H9 (cell line): ENCODE results near the gene SNHG17. TPM values are rescaled to one million over a fixed set of nuclear protein-coding genes. Genes with fewer than 3 reads are reported as not detected.

ENCODE experiments used
- DNase-seq: peaks from one replicate; pipeline ENCODE4 v3.0.0-alpha.2; 2017
- H2AFZ ChIP-seq: one replicate; pipeline ENCODE4 v1.6.1; 2013; ENCODE audit warnings: mild to moderate bottlenecking, low read length, control low read depth, moderate library complexity
- H2AK5ac ChIP-seq: 2 replicates; pipeline ENCODE4 v1.6.1; 2013; ENCODE audit warnings: low read length, control low read depth, mixed read lengths; ENCODE audit not compliant: insufficient read length
- H2BK120ac ChIP-seq: one replicate; pipeline ENCODE4 v1.6.1; 2013; ENCODE audit warnings: low read depth, mild to moderate bottlenecking, low read length, control low read depth, inconsistent platforms; ENCODE audit not compliant: poor library complexity, severe bottlenecking
- H2BK12ac ChIP-seq: 2 replicates; pipeline ENCODE4 v1.6.1; 2013; ENCODE audit warnings: low read length, control low read depth, mixed read lengths, low read depth; ENCODE audit not compliant: insufficient read length
- H2BK15ac ChIP-seq: 2 replicates; pipeline ENCODE4 v1.6.1; 2013; ENCODE audit warnings: low read depth, low read length, control low read depth
- H2BK20ac ChIP-seq: one replicate; pipeline ENCODE4 v1.6.1; 2013; ENCODE audit warnings: low read depth, mild to moderate bottlenecking, low read length, control low read depth, inconsistent platforms; ENCODE audit not compliant: poor library complexity, severe bottlenecking
- H2BK5ac ChIP-seq: 2 replicates; pipeline ENCODE4 v1.6.1; 2013; ENCODE audit warnings: low read length, control low read depth, mixed read lengths; ENCODE audit not compliant: insufficient read length
- H3K14ac ChIP-seq: 2 replicates; pipeline ENCODE4 v1.6.1; 2013; ENCODE audit warnings: low read length, control low read depth; ENCODE audit not compliant: insufficient read depth
- H3K18ac ChIP-seq: 2 replicates; pipeline ENCODE4 v1.6.1; 2013; ENCODE audit warnings: low read depth, mild to moderate bottlenecking, mixed read lengths, low read length, control low read depth; ENCODE audit not compliant: insufficient read length
- H3K23ac ChIP-seq: 2 replicates; pipeline ENCODE4 v1.6.1; 2013; ENCODE audit warnings: low read length, control low read depth, mixed read lengths, low read depth; ENCODE audit not compliant: insufficient read length
- H3K23me2 ChIP-seq: 2 replicates; pipeline ENCODE4 v1.6.1; 2013; ENCODE audit warnings: low read depth, mild to moderate bottlenecking, mixed read lengths, low read length, control low read depth; ENCODE audit not compliant: insufficient read length, poor library complexity, severe bottlenecking
- H3K27ac ChIP-seq: 2 replicates; pipeline ENCODE4 v1.5.1; 2013; ENCODE audit warnings: low read length, control low read depth, mixed read lengths, low read depth; ENCODE audit not compliant: insufficient read length
- H3K27me3 ChIP-seq: 2 replicates; pipeline ENCODE4 v1.6.1; 2013; ENCODE audit warnings: low read length, control low read depth, inconsistent platforms; ENCODE audit not compliant: insufficient read depth
- H3K4ac ChIP-seq: 2 replicates; pipeline ENCODE4 v1.6.1; 2013; ENCODE audit warnings: low read depth, mild to moderate bottlenecking, control low read depth, inconsistent platforms, low read length, moderate library complexity
- H3K4me1 ChIP-seq: 2 replicates; pipeline ENCODE4 v1.6.1; 2013; ENCODE audit warnings: low read length, control low read depth, inconsistent platforms; ENCODE audit not compliant: insufficient read depth
- H3K4me2 ChIP-seq: 2 replicates; pipeline ENCODE4 v1.6.1; 2013; ENCODE audit warnings: low read length, control low read depth, mixed read lengths; ENCODE audit not compliant: insufficient read length, insufficient read depth
- H3K56ac ChIP-seq: 2 replicates; pipeline ENCODE4 v1.6.1; 2013; ENCODE audit warnings: low read depth, mild to moderate bottlenecking, mixed read lengths, low read length, control low read depth; ENCODE audit not compliant: insufficient read length
- H3K79me1 ChIP-seq: 2 replicates; pipeline ENCODE4 v1.6.1; 2013; ENCODE audit warnings: low read depth, mild to moderate bottlenecking, moderate library complexity, low read length, control low read depth, inconsistent platforms; ENCODE audit not compliant: insufficient read depth, poor library complexity, severe bottlenecking
- H3K79me2 ChIP-seq: 2 replicates; pipeline ENCODE4 v1.6.1; 2013; ENCODE audit warnings: low read length, control low read depth, inconsistent platforms; ENCODE audit not compliant: insufficient read depth
- H3K9ac ChIP-seq: 2 replicates; pipeline ENCODE4 v1.6.1; 2013; ENCODE audit warnings: low read length, control low read depth, mixed read lengths; ENCODE audit not compliant: insufficient read length; ENCODE audit errors: extremely low read depth
- H3K9me3 ChIP-seq: one replicate; pipeline ENCODE4 v1.6.1; 2013; ENCODE audit warnings: low read depth, low read length, inconsistent platforms; ENCODE audit not compliant: control insufficient read depth
- H3T11ph ChIP-seq: one replicate; pipeline ENCODE4 v1.6.1; 2013; ENCODE audit warnings: mild to moderate bottlenecking, low read length, control low read depth, inconsistent platforms
- H4K20me1 ChIP-seq: one replicate; pipeline ENCODE4 v1.6.1; 2013; ENCODE audit not compliant: control insufficient read depth, insufficient read length, insufficient read depth
- H4K5ac ChIP-seq: 2 replicates; pipeline ENCODE4 v1.6.1; 2013; ENCODE audit warnings: low read depth, mild to moderate bottlenecking, mixed read lengths, low read length, control low read depth; ENCODE audit not compliant: insufficient read length
- H4K8ac ChIP-seq: replicated peaks from 2 replicates; pipeline ENCODE4 v1.6.1; 2013; ENCODE audit warnings: low read length, control low read depth, mixed read lengths, low read depth; ENCODE audit not compliant: insufficient read length
- H4K91ac ChIP-seq: 2 replicates; pipeline ENCODE4 v1.6.1; 2013; ENCODE audit warnings: low read depth, mild to moderate bottlenecking, moderate library complexity, mixed read lengths, low read length, control low read depth; ENCODE audit not compliant: insufficient read length
- H3K27ac Mint-ChIP-seq, 3 experiments: 2 replicates in 2 of 3; 3 replicates in 1 of 3; pipeline ENCODE4 v1.8.0; 2020 to 2021; ENCODE audit warnings: mixed read lengths in 3 of 3, mild to moderate bottlenecking in 1 of 3, moderate library complexity in 1 of 3
- H3K27me3 Mint-ChIP-seq: 2 replicates; pipeline ENCODE4 v1.8.0; 2021; ENCODE audit warnings: low read depth, mild to moderate bottlenecking, moderate library complexity, mixed read lengths
- H3K36me3 Mint-ChIP-seq, 3 experiments: 2 replicates in 2 of 3; 3 replicates in 1 of 3; pipeline ENCODE4 v1.8.0; 2020 to 2021; ENCODE audit warnings: low read depth in 3 of 3, mixed read lengths in 3 of 3; ENCODE audit not compliant: insufficient read depth in 1 of 3
- H3K4me1 Mint-ChIP-seq, 2 experiments: 2 replicates each; pipeline ENCODE4 v1.8.0; 2020; ENCODE audit warnings: mixed read lengths in 2 of 2
- H3K4me3 Mint-ChIP-seq, 2 experiments: 2 replicates in 1 of 2; 3 replicates in 1 of 2; pipeline ENCODE4 v1.8.0; 2020 to 2021; ENCODE audit warnings: mild to moderate bottlenecking in 2 of 2, mixed read lengths in 2 of 2, moderate library complexity in 1 of 2
- H3K9me3 Mint-ChIP-seq, 2 experiments: 2 replicates in 1 of 2; 3 replicates in 1 of 2; pipeline ENCODE4 v1.8.0; 2020; ENCODE audit warnings: mild to moderate bottlenecking in 2 of 2, mixed read lengths in 2 of 2, moderate library complexity in 1 of 2
- WGBS: extraction: QIAGEN DNeasy Blood & Tissue Kit; methylation state at CpG from one replicate; pipeline ENCODE4 v1.1.7; 2013; ENCODE audit warnings: missing lambda C conversion rate, low lambda C conversion rate, mixed read lengths; ENCODE audit not compliant: insufficient read length; ENCODE audit errors: extremely low coverage; 5-methylcytosine and 5-hydroxymethylcytosine counted together
- total RNA-seq: library from RNA; stranded (reverse); gene quantifications from 2 replicates; pipeline ENCODE4 v1.2.1, GENCODE V29; 2021
- TF ChIP-seq, protein P1 (sequence below): fragments of 200-600 bp; sonication (generic); conservative IDR thresholded peaks from 3 replicates; pipeline ENCODE4 v1.8.0; 2021; ENCODE audit warnings: antibody characterized with exemption, mild to moderate bottlenecking

The SNHG17 gene
- total RNA-seq, 1 experiment from 2014 or later = 70.1 TPM

DNA sequence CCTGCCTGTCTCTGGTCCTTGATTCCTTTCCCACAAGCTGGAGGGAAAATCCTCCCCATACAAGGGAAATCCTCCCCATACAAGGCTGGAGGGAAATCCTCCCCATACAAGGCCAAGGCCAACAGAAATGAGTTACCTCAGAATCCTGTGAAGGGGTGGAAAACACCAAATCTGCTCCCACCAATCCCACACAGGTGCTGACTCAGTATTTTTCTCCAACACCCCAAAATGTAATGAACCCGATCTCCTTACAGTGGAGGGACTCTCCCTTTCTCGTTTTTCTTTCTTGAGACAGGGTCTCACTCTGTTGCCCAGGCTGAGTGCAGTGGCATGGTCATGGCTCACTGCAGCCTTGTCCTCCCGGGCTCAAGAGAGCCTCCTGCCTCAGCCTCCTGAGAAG, 6.3 kb downstream of the SNHG17 start:
- Histone ChIP-seq H3K56ac (no peak overlapping the region), H3K79me1 (peaks cover 17% of the 10 kb centered on the region), H3K4me2 (no peak overlapping the region), H4K5ac (no peak overlapping the region), H3K18ac (no peak overlapping the region), H3K23me2 (peaks cover 1% of the 10 kb centered on the region), H2BK5ac (no peak overlapping the region), H3K4ac (no peak overlapping the region), H2BK120ac (no peak overlapping the region), H3K79me2 (peaks cover 37% of the 10 kb centered on the region; the same call in 1 of the 2 replicates), H3K27me3 (no peaks in the 10 kb centered on the region), H4K91ac (no peak overlapping the region), H2AK5ac (no peak overlapping the region), H2AFZ (no peak overlapping the region), H2BK15ac (no peak overlapping the region), H3K4me1 (peaks cover 2% of the 10 kb centered on the region; the same call in 1 of the 2 replicates), H3T11ph (no peak overlapping the region), H3K9me3 (no peaks in the 10 kb centered on the region), H2BK12ac (no peak overlapping the region), H4K8ac (no peak overlapping the region), H3K27ac (no peak overlapping the region), H4K20me1 (peaks cover 5% of the 10 kb centered on the region), H2BK20ac (no peak overlapping the region), H3K14ac (no peak overlapping the region), H3K9ac (no peak overlapping the region), H3K23ac (no peak overlapping the region)
- no CpG with 5 or more reads among the region's 3 CpGs for WGBS
- Mint-ChIP-seq H3K4me1 (peaks cover 21 to 22% of the 10 kb centered on the region in 2 experiments), H3K27ac (peak overlapping the region in 1 of 3 experiments; percentile 34; a peak in 3 of 7 replicates), H3K9me3 (no peaks in the 10 kb centered on the region), H3K4me3 (no peak overlapping the region), H3K27me3 (no peaks in the 10 kb centered on the region; the same call in 1 of the 2 replicates), H3K36me3 (peaks cover 85 to 98% (median 94%) of the 10 kb centered on the region in 3 experiments)
- DNase-seq = no peak
- TF ChIP-seq, protein P1, sequence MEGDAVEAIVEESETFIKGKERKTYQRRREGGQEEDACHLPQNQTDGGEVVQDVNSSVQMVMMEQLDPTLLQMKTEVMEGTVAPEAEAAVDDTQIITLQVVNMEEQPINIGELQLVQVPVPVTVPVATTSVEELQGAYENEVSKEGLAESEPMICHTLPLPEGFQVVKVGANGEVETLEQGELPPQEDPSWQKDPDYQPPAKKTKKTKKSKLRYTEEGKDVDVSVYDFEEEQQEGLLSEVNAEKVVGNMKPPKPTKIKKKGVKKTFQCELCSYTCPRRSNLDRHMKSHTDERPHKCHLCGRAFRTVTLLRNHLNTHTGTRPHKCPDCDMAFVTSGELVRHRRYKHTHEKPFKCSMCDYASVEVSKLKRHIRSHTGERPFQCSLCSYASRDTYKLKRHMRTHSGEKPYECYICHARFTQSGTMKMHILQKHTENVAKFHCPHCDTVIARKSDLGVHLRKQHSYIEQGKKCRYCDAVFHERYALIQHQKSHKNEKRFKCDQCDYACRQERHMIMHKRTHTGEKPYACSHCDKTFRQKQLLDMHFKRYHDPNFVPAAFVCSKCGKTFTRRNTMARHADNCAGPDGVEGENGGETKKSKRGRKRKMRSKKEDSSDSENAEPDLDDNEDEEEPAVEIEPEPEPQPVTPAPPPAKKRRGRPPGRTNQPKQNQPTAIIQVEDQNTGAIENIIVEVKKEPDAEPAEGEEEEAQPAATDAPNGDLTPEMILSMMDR = no peak
